SK-N-SH (cell line): ENCODE data around the gene RNASEH2B. TPM values are rescaled to one million over a fixed set of nuclear protein-coding genes. Genes with fewer than 3 reads are reported as not detected.

ENCODE experiments used
- polyA plus RNA-seq, 3 experiments: library from polyadenylated mRNA; depleted of rRNA; stranded (reverse); fragments of >200 nt; gene quantifications; 2 replicates each; pipeline ENCODE4 v1.2.3, GENCODE V29; 2012

The RNASEH2B gene
- polyA plus RNA-seq, 1 of the 3 experiments (the other 2 are of a cell fraction) = 13.0 TPM

Other genes with a start within 250 kb of the RNASEH2B start
- not detected in 2 replicates for gene DLEU7, start 66.1 kb upstream of the RNASEH2B start, polyA plus RNA-seq (2012; rRNA removed)
- not detected in 2 replicates for gene C13orf42, start 201.5 kb downstream of the RNASEH2B start, polyA plus RNA-seq (2012; rRNA removed)